ENCODE measurements around the gene GUCD1.
A peak's percentile ranks its signal among the peaks of the same experiment; 100 is the strongest.

GUCD1 gene

DNA sequence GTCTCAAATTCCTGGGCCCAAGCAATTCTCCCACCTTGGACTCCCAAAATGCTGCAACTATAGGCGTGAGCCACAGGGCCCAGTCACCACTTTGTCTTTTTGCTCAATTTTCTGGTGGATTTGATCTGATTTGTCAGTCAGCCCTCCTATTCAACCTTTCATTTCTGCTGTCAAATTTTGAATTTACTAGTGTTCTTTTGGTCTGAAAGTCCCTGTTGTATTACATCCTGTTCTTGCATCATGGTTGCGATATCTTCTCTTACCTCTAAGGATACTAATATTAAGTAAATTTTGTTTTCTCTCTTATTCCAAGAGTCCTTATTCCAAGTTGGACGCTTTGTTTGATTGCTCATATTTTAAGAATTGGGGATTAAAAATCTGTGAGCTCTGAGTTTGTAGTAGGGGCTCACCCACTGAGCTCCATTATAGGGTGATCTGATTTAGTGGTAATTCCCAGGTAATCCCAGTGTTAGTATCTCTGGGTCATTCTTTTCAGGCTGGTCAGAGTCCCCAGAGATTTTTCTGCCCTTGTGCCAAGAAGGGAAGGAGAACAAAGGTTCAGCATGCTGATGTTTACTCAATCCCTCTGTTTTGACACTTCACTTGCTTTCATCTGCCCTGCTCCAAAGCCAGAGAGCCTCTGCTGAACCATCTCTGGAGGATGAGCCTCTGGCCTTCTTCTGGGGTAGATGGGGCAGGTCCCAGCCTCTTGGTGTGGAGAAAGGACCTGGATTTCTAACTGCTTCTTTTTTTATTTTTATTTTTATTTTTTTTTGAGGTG lies 49.8 kb downstream of the GUCD1 start:
- DNase-seq (ENCODE audit: low read depth in 2 of 3, low spot score in 1 of 3): no peak

DNA sequence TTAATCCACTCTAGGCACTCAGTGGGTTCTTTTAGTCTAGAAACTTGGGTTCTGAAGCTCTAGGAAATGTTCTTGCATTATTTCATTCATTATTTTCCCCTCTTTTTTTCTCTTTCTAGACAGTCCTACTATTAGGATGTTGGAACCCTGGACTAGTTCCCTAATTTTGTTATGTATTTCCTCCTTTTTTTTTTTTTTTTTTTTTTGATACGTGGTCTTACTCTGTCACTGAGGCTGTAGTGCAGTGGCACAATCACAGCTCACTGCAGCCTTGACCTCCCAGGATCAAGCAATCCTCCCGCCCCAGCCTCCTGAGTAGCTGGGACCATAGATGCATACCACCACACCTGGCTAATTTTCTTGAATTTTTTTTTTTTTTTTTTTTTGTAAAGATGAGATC lies 50.4 kb downstream of the GUCD1 start:
- DNase-seq (ENCODE audit: low read depth in 2 of 3, low spot score in 1 of 3): no peak

DNA sequence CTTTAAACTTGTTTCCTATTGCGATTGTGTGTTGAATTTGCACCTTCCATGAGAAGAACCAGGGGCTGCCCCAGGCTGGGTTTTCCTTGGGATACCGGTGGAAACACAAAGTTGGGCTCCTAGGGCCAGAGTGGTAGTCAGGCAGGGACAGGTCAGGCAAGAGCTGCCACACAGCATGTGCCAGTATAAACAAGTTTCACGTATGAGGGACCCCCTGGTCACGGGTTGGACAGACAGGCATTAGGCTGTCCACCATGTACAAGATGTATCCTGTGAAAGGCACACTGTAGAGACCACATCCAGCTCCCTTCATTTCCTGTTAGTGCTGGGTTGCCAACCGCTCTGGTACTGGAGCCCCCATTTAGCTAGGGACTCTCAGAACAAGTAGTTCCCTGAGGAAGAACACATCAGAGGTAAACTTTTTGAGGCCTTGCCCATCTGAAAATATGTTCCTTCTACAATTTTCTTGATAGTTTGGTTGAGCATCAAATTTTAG lies 51.0 kb downstream of the GUCD1 start:
- no peak for DNase-seq (ENCODE audit: low read depth in 2 of 3, low spot score in 1 of 3)

DNA sequence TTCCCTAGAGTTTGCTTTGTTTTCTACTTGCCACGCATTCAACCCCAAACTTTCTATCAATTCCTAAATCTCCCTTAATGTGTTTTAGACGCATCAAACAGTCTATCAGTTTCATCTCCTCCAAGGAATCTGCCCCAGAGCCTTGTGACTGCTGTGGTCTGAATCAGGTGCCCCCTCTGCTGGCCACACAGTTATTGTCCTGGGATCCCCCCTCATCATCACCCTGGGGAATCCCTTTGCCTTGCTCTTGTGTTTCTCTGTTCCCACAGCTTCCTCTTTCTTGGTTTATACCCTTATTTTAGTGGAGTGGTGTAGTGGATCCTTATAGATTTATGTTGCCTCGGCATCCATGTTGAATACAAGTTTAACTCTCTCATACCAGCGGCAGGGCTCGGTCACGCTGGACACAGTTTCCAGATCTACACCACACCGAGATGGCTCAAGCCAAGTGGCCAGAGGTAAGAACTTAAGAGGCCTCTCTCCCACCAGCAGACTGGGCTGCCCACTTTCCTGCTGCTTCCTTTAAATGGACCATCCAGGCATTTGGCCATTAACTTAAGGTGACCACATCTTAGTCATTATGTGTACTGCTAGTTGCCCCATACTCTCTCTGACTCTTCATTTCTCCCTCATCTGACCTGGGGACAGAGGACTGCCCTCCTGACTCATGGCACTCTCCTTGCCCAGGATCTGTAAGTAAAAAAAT lies 51.6 kb downstream of the GUCD1 start:
- peak; percentile 33 to 68 (median 43) for DNase-seq (ENCODE audit: low read depth in 2 of 3, low spot score in 1 of 3)

DNA sequence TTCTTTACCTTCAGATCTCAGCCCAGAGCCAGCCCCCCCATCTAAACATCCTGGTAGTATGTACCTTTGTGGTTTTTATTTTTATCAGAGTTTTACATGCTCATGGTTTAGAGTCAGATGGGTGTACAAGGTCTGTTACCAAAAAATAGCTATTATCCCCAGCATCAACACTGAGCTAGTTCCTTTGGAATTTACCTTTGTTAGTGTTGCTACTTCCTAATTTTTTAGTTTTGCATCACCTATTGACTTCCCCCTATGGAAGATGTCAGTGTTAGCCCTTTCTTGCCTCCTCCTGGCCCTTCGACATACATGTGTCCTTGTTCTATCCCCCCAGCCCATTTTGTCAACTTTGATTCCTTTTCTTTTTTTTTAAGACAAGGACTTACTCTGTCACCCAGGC lies 52.4 kb downstream of the GUCD1 start:
- DNase-seq (ENCODE audit: low read depth in 2 of 3, low spot score in 1 of 3): no peak

DNA sequence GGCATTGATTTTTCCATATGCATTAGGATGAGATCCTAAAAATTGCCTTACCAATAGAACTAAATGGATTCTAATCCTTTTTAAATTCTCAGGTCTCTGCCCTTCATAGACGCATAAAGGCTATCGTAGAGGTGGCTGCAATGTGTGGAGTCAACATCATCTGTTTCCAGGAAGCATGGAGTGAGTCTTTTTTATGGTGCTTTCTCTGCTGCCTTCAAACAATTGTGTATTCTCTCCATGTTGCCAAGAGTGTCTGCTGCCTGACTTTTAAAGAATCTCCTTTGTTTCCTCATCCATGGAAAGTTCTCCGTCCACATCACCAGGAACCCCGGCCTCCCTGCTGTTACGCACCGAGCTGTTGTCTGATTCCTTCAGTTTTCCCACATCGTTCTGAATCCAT lies 52.9 kb downstream of the GUCD1 start:
- DNase-seq (ENCODE audit: low read depth in 2 of 3, low spot score in 1 of 3): no peak

DNA sequence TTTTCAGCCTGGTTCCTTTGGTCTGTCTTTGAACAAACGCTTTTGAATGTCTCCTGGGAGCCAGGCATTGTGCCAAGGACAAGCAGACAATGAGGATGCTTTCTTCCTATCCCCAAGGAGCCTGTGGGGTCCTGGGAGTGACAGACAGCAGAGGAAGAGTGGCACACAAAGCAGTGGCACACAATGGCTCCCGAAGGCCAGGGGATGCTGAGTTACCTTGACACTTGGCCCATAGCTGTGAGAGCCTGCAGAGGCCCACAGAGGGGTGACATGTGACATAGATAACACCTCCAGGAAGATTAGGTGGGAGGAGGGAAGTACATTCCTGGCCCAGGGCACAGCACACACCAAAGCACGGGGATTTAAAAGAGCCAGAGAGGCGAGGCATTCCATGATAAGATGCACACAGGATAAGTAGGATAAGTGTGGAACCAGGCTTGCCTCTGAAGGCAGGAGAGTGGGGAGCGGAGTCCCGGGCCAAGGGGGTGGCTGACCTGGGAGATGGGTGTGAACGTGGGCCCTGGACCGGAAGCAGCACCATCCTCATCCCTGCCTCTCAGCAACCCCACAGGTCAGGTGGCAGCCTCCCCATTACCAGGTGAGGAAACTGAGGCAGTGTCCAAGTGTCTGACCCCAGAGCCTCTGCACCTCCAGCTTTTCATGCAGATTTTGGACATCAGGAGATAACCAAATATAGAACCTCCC lies 53.5 kb downstream of the GUCD1 start:
- no peak for DNase-seq (ENCODE audit: low read depth in 2 of 3, low spot score in 1 of 3)

DNA sequence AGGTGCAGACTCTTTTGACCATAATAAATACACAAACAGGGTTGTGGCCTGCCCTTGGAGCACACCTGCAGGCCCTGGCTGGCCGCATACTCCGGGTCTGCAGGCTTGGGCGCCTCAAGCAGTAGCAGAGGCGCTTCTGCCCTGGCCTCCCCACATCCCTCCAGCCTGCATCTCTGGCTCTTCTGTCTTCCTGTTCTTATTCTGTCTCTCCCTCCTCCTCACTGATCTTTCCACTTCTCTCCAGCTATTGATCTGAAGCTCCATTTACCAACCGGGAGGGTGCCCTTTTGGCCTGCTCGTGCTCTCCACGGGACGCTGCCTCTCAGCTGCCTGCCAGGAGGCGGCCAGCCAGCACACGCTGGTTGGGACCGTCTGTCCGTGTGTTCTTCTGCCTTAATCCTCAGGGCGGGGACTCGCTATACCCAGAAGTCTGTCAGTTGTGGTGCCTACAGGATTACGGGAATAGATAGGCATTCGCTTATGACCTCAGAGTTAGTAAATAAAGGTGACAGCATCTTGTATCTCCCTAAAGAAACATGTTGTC lies 54.6 kb downstream of the GUCD1 start:
- no peak for DNase-seq (ENCODE audit: low read depth in 2 of 3, low spot score in 1 of 3)

DNA sequence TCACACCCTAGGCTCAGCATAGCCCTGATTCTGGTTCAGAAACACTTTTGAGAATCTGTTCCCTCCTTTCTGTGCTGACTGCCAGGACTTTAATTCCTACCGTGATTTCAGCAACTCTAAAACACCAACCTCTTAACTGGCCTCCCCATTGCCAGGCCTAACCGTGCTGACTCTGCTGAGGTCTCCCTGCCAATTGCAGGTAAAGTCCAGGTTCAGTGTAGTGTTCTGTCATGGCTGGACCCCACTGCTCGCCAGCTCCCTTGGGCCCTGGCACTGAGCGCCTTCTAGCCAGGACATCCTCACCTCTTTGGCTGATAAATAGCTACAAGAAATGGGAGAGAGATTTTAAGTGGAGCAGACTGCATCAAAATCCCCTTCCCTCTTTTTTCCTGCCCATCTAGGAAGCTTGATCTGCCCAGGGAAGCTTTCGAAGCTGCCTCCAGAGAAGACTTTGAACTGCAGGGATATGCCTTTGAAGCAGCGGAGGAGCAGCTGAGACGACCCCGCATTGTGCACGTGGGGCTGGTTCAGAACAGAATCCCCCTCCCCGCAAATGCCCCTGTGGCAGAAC lies 55.1 kb downstream of the GUCD1 start:
- no peak for DNase-seq (ENCODE audit: low read depth in 2 of 3, low spot score in 1 of 3)

DNA sequence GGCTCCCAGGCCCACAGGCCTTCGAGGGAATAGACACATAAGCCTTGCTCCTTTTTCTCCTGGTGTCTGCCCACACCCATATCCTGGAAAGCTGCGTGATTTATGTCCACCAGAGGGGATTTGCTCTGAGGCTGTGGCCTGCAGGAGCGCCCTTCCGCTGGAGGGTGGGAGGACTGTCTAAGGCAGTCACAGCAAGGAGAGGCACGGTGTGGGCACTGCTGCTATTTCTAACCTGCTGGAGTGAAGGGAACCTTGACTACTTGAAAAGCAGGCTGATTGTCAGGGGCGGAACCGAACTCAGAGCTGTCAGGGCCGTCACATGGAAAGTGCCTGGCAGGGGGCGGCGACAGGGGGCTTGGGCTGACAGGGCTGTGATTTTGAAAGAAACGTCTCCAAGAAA lies 56.1 kb downstream of the GUCD1 start:
- DNase-seq (ENCODE audit: low read depth in 2 of 3, low spot score in 1 of 3): no peak

DNA sequence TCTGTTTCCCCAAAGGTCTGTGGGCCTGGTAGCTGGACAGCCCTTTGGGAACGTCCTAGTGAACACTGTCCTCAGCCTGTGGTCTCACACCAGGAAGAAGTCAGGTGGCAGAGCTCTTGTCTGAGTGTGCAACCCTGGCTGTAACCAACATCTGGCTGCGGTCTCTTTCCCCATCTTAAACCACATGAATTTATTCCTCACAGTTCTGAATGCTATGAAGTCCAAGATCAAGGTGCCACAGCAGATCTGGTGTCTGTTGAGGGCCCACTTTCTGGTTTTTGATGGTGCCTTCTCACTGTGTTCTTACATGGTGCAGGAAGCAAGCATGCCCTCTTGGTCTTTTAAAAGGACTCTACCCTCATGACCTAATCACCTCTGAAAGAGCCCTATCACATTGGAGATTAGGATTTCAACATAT lies 57.1 kb downstream of the GUCD1 start:
- DNase-seq (ENCODE audit: low read depth in 2 of 3, low spot score in 1 of 3): no peak

DNA sequence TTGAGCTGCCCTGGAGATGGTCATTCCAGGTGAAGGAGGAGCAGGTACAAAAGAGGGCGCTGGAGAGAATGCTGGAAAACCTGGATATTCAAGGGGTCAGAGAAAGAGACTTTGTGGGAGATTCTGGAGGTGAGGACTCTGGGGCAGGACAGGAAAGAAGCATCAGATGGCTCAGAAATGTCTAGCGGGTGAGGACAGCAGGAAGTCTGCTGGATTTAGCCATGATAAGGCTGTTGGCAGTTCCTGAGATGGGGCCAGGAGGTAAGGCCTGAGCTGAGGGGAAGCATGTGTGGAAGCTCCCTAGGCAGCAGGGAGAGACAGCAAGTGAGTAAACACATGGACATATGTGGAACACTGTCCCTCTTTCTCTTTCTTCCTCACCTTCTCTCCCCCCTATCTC lies 58.3 kb downstream of the GUCD1 start:
- no peak for DNase-seq (ENCODE audit: low read depth in 2 of 3, low spot score in 1 of 3)

DNA sequence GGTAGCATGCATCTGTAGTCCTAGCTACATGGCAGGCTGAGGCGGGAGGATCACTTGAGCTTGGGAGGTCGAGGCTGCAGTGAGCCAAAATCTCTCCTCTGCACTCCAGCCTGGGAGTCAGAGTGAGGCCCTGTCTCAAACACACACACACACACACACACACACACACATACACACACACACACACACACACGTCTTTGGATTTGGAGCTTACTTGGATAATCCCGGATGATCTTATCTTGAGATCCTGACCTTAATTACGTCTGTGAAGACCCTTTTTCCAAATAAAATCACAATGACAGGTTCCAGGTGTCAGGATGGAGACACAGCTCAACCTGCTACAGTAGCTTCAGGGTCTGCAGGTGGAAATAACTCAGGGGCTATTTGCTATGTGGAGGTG lies 58.7 kb downstream of the GUCD1 start:
- DNase-seq (ENCODE audit: low read depth in 2 of 3, low spot score in 1 of 3): no peak

DNA sequence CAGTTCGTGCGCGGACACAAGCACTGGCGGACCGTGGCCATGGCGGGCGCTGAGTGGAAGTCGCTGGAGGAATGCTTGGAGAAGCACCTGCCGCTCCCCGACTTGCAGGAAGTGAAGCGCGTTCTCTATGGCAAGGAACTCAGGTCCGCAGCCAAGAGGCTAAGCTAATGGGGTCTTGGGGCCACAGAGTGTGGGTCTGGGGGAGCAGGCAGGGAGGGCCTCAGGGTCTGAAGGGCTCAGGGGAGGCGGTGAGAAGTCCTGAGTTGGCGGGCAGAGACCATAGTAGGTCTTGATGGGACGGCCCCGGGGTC lies 59.6 kb downstream of the GUCD1 start:
- no peak for DNase-seq (ENCODE audit: low read depth in 2 of 3, low spot score in 1 of 3)

DNA sequence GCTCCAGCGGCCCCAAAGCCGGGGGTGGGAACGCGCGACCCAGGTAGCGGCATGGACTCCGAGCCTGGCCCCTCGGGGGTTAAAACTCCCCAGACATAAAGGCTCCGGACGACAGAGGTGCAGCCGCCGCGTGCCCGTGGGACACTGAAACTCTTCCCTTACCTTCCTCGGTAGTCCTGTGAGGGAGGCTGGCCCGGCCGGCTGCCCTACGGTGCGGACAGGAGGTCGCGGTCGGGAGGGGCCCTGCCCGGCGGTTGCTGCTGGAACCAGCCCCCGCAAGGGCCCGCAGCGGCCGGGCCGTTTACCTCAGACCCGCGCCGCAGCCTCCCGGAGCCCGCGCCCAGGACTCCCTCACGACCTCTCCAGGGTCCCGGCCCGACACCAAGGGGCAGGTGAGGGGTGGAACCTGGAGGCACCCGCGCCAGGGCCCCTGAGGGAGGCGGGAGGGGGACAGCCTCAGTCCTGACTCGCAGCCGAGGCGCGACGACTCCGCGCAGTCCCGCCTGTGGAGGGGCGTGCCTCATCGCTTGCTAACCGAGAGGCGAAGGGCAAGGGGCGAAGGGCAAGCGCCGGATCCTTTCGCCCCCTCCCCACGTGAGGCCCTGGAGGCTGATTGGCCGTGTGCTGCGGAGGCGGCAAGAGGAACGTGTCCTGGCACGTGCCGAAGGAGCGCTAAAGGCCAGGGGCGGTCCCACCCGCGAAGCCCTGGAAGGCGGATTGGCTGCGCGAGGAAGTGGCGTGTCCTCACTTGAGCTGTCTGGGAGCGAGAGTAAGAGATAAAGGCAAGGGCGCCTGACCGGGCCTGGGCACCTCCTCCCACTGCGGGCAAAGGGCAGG lies 60.2 kb downstream of the GUCD1 start, which contains the start of gene UPB1:
Gene UPB1, plus strand, starts transcription at position 805 of the 837 bp plus-strand sequence. CDS start 72 bp downstream, outside the sequence.
- no peak for DNase-seq (ENCODE audit: low read depth in 2 of 3, low spot score in 1 of 3)

DNA sequence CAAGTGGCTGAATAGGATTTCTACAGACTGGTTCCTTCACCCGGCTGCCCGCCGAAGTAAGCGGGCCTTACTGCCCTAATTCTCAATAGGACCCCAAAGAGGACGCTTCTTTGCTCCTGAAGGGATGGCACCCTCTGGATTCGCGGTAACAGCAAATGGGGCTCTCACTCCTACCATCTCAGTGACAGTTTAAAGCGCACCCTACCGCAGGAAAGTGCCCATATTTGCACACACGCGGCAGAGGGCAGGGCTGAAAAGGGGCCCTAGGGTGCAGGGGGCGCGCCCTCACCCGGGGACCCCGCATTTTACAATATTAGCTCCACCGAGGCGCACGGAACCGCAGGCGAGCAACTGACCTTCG lies 60.8 kb downstream of the GUCD1 start:
- no peak for DNase-seq (ENCODE audit: low read depth in 2 of 3, low spot score in 1 of 3)

DNA sequence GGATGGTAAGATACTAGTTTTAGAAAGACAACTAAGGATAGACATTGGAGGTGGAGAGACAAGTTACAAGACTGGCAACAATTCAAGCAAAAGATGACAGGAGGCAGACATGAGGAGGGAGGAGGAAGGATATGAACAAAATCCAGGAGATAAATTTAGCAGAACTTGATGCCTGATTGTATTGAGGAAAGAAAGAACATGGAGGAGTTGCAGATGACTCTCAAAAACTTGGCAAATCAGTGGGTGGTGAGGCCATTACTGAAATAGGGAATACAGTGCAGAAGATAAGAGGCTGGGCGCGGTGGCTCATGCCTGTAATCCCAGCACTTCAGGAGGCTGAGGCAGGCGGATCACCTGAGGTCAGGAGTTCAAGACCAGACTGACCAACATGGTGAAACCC lies 62.5 kb downstream of the GUCD1 start:
- DNase-seq (ENCODE audit: low read depth in 2 of 3, low spot score in 1 of 3): no peak

Data from stimulated activated CD4-positive, alpha-beta T cell treated with anti-CD3 and anti-CD28 coated beads, Interleukin-12 subunit alpha, Interleukin-12 subunit beta, amount 100 ng/mL, for 48 hours (primary cell).